Measurements from ENCODE around the gene LRRC8A. TPM values are rescaled to one million over a fixed set of nuclear protein-coding genes. Genes with fewer than 3 reads are reported as not detected.

The LRRC8A gene
- total and polyA plus RNA-seq, 2 of the 13 experiments (the other 11 are each of a cell fraction or from before 2014, with no cell fraction given) = 16.1 to 40.6 TPM

DNA sequence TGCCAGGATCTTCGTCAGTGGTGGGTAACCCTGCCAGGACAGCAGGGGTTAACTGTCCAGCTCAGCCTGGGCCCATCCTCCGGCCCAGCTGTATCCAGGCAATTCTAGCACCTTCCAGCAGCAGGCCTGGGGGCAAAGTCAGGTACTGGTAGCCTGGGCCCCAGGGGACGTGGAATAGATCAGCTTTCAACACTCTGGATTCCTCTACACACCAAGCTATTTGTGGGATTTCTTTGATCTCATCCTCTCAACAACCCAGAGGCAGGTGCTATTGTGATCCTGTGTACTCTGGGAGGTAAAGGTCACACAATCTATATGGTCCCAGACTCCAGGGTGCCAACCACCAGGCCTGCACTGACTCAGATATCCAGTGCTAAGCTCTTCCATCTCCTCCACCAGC is 43.6 kb upstream of the LRRC8A start (continued):
- TF ChIP-seq, protein P1, sequence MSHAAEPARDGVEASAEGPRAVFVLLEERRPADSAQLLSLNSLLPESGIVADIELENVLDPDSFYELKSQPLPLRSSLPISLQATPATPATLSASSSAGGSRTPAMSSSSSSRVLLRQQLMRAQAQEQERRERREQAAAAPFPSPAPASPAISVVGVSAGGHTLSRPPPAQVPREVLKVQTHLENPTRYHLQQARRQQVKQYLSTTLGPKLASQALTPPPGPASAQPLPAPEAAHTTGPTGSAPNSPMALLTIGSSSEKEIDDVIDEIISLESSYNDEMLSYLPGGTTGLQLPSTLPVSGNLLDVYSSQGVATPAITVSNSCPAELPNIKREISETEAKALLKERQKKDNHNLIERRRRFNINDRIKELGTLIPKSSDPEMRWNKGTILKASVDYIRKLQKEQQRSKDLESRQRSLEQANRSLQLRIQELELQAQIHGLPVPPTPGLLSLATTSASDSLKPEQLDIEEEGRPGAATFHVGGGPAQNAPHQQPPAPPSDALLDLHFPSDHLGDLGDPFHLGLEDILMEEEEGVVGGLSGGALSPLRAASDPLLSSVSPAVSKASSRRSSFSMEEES (CRISPR knock-in tag; IDR thresholded peaks at IDR 0.05) = peak; percentile 70
- TF ChIP-seq ZNF10 (CRISPR knock-in tag; IDR thresholded peaks at IDR 0.05; ENCODE audit: borderline replicate concordance, low read depth) (no peak), ZNF234 (CRISPR knock-in tag; conservative IDR thresholded peaks at IDR 0.05) (no peak), FOXM1 (CRISPR knock-in tag; IDR thresholded peaks at IDR 0.05) (no peak), ELF4 (CRISPR knock-in tag; IDR thresholded peaks at IDR 0.05; ENCODE audit: borderline replicate concordance) (no peak), KAT8 (CRISPR knock-in tag; IDR thresholded peaks at IDR 0.05) (peak; percentile 48; the same call in 1 of the 2 replicates), ZMAT3 (CRISPR knock-in tag; conservative IDR thresholded peaks at IDR 0.05) (0 out of 2 replicates have a peak, but pooled peaks have one; percentile 42), JUND (CRISPR knock-in tag; IDR thresholded peaks at IDR 0.05) (no peak), HCFC1 (IDR thresholded peaks at IDR 0.05; ENCODE audit: low read depth, low read length) (no peak), PTBP1 (IDR thresholded peaks at IDR 0.05; ENCODE audit: low read depth, low read length, poor library complexity, severe bottlenecking) (no peak), ZNF614 (CRISPR knock-in tag; IDR thresholded peaks at IDR 0.05; ENCODE audit: borderline replicate concordance) (peak; percentile 56; the same call in 1 of the 2 replicates), ZKSCAN8 (CRISPR knock-in tag; IDR thresholded peaks at IDR 0.05; ENCODE audit: borderline replicate concordance) (0 out of 2 replicates have a peak, but pooled peaks have one; percentile 28), ZBTB21 (CRISPR knock-in tag; IDR thresholded peaks at IDR 0.05) (peak; percentile 55; the same call in 1 of the 2 replicates), HNF4A (CRISPR knock-in tag; IDR thresholded peaks at IDR 0.05) (peak; percentile 81), BRD4 (CRISPR knock-in tag; IDR thresholded peaks at IDR 0.05) (no peak), NCOR1 (IDR thresholded peaks at IDR 0.05; ENCODE audit: borderline replicate concordance, low read length) (peak; percentile 56; the same call in 1 of the 2 replicates), LCORL (IDR thresholded peaks at IDR 0.05) (no peak), LCORL (CRISPR knock-in tag; IDR thresholded peaks at IDR 0.05) (peak; percentile 88)
- TF ChIP-seq, protein P2, sequence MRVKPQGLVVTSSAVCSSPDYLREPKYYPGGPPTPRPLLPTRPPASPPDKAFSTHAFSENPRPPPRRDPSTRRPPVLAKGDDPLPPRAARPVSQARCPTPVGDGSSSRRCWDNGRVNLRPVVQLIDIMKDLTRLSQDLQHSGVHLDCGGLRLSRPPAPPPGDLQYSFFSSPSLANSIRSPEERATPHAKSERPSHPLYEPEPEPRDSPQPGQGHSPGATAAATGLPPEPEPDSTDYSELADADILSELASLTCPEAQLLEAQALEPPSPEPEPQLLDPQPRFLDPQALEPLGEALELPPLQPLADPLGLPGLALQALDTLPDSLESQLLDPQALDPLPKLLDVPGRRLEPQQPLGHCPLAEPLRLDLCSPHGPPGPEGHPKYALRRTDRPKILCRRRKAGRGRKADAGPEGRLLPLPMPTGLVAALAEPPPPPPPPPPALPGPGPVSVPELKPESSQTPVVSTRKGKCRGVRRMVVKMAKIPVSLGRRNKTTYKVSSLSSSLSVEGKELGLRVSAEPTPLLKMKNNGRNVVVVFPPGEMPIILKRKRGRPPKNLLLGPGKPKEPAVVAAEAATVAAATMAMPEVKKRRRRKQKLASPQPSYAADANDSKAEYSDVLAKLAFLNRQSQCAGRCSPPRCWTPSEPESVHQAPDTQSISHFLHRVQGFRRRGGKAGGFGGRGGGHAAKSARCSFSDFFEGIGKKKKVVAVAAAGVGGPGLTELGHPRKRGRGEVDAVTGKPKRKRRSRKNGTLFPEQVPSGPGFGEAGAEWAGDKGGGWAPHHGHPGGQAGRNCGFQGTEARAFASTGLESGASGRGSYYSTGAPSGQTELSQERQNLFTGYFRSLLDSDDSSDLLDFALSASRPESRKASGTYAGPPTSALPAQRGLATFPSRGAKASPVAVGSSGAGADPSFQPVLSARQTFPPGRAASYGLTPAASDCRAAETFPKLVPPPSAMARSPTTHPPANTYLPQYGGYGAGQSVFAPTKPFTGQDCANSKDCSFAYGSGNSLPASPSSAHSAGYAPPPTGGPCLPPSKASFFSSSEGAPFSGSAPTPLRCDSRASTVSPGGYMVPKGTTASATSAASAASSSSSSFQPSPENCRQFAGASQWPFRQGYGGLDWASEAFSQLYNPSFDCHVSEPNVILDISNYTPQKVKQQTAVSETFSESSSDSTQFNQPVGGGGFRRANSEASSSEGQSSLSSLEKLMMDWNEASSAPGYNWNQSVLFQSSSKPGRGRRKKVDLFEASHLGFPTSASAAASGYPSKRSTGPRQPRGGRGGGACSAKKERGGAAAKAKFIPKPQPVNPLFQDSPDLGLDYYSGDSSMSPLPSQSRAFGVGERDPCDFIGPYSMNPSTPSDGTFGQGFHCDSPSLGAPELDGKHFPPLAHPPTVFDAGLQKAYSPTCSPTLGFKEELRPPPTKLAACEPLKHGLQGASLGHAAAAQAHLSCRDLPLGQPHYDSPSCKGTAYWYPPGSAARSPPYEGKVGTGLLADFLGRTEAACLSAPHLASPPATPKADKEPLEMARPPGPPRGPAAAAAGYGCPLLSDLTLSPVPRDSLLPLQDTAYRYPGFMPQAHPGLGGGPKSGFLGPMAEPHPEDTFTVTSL (CRISPR knock-in tag; IDR thresholded peaks at IDR 0.05; ENCODE audit: borderline replicate concordance) = 0 out of 2 replicates have a peak, but pooled peaks have one; percentile 43
- TF ChIP-seq, protein P3, sequence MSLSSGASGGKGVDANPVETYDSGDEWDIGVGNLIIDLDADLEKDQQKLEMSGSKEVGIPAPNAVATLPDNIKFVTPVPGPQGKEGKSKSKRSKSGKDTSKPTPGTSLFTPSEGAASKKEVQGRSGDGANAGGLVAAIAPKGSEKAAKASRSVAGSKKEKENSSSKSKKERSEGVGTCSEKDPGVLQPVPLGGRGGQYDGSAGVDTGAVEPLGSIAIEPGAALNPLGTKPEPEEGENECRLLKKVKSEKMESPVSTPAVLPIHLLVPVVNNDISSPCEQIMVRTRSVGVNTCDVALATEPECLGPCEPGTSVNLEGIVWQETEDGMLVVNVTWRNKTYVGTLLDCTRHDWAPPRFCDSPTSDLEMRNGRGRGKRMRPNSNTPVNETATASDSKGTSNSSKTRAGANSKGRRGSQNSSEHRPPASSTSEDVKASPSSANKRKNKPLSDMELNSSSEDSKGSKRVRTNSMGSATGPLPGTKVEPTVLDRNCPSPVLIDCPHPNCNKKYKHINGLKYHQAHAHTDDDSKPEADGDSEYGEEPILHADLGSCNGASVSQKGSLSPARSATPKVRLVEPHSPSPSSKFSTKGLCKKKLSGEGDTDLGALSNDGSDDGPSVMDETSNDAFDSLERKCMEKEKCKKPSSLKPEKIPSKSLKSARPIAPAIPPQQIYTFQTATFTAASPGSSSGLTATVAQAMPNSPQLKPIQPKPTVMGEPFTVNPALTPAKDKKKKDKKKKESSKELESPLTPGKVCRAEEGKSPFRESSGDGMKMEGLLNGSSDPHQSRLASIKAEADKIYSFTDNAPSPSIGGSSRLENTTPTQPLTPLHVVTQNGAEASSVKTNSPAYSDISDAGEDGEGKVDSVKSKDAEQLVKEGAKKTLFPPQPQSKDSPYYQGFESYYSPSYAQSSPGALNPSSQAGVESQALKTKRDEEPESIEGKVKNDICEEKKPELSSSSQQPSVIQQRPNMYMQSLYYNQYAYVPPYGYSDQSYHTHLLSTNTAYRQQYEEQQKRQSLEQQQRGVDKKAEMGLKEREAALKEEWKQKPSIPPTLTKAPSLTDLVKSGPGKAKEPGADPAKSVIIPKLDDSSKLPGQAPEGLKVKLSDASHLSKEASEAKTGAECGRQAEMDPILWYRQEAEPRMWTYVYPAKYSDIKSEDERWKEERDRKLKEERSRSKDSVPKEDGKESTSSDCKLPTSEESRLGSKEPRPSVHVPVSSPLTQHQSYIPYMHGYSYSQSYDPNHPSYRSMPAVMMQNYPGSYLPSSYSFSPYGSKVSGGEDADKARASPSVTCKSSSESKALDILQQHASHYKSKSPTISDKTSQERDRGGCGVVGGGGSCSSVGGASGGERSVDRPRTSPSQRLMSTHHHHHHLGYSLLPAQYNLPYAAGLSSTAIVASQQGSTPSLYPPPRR (CRISPR knock-in tag; IDR thresholded peaks at IDR 0.05; ENCODE audit: borderline replicate concordance) = peak; percentile 94
